SK-N-SH treated with all-trans-retinoic acid at 6 μM for 48 hours (cell line): ENCODE results near the gene GPR75.

ENCODE experiments used
- ARNTL ChIP-seq: fragments of 450-650 bp; formaldehyde crosslinking; IDR thresholded peaks from 2 replicates; pipeline ENCODE4 v1.5.0; 2020; ENCODE audit warnings: low read depth, mild to moderate bottlenecking, moderate library complexity, borderline replicate concordance
- SNAI2 ChIP-seq: fragments of 250-450 bp; sonication (Bioruptor Pico); IDR thresholded peaks from 2 replicates; pipeline ENCODE4 v1.5.0; 2020; ENCODE audit warnings: mild to moderate bottlenecking, moderate library complexity
- ZC3H10 ChIP-seq: fragments of 250-450 bp; sonication (Bioruptor Pico); IDR thresholded peaks from 2 replicates; pipeline ENCODE4 v1.5.1; 2021; ENCODE audit warnings: mild to moderate bottlenecking, moderate library complexity
- ZFP3 ChIP-seq: fragments of 250-450 bp; sonication (Bioruptor Pico); IDR thresholded peaks from 2 replicates; pipeline ENCODE4 v1.5.0; 2020; ENCODE audit warnings: mild to moderate bottlenecking, moderate library complexity
- ZFP30 ChIP-seq: fragments of 450-650 bp; formaldehyde crosslinking; IDR thresholded peaks from 2 replicates; pipeline ENCODE4 v1.5.0; 2022; ENCODE audit warnings: mild to moderate bottlenecking, moderate library complexity
- TF ChIP-seq, protein P1 (sequence below): fragments of 250-450 bp; sonication (Bioruptor Pico); IDR thresholded peaks from 2 replicates; pipeline ENCODE4 v1.8.0; 2020; ENCODE audit warnings: mild to moderate bottlenecking, moderate library complexity, borderline replicate concordance
- TF ChIP-seq, protein P2 (sequence below): fragments of 250-450 bp; sonication (Bioruptor Pico); IDR thresholded peaks from 2 replicates; pipeline ENCODE4 v1.8.0; 2021; ENCODE audit warnings: low read depth, mild to moderate bottlenecking, moderate library complexity, borderline replicate concordance

DNA sequence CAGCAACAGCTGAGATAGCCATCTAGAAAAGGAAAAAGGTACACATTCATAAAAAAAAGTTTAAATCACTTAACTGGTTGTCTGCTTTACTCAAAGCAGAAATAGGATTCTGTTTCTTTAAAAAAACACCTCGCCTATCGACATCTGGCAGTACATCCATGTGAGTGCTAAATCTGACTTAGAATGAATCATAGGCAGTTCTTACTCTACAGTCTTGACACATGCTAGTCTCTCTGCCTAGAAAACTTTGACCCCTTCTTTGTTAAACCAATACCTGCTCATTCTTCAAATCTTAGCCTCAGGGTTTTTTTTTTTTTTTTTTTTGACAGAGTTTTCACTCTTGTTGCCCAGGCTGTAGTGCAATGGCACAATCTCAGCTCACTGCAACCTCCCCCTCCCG lies 37.1 kb upstream of the GPR75 start:
- TF ChIP-seq ZFP30 (CRISPR knock-in tag) (no peak), ZFP3 (CRISPR knock-in tag) (no peak), SNAI2 (CRISPR knock-in tag) (no peak), ZC3H10 (no peak), ARNTL (CRISPR knock-in tag) (no peak)
- TF ChIP-seq, protein P1, sequence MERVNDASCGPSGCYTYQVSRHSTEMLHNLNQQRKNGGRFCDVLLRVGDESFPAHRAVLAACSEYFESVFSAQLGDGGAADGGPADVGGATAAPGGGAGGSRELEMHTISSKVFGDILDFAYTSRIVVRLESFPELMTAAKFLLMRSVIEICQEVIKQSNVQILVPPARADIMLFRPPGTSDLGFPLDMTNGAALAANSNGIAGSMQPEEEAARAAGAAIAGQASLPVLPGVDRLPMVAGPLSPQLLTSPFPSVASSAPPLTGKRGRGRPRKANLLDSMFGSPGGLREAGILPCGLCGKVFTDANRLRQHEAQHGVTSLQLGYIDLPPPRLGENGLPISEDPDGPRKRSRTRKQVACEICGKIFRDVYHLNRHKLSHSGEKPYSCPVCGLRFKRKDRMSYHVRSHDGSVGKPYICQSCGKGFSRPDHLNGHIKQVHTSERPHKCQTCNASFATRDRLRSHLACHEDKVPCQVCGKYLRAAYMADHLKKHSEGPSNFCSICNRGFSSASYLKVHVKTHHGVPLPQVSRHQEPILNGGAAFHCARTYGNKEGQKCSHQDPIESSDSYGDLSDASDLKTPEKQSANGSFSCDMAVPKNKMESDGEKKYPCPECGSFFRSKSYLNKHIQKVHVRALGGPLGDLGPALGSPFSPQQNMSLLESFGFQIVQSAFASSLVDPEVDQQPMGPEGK (CRISPR knock-in tag) = no peak
- TF ChIP-seq, protein P2, sequence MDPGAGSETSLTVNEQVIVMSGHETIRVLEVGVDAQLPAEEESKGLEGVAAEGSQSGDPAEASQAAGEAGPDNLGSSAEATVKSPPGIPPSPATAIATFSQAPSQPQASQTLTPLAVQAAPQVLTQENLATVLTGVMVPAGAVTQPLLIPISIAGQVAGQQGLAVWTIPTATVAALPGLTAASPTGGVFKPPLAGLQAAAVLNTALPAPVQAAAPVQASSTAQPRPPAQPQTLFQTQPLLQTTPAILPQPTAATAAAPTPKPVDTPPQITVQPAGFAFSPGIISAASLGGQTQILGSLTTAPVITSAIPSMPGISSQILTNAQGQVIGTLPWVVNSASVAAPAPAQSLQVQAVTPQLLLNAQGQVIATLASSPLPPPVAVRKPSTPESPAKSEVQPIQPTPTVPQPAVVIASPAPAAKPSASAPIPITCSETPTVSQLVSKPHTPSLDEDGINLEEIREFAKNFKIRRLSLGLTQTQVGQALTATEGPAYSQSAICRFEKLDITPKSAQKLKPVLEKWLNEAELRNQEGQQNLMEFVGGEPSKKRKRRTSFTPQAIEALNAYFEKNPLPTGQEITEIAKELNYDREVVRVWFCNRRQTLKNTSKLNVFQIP (CRISPR knock-in tag) = no peak
